Astrocyte (in vitro differentiated cells and primary cell): ENCODE results near the gene STK32B. TPM values are rescaled to one million over a fixed set of nuclear protein-coding genes. Genes with fewer than 3 reads are reported as not detected.

Experiments
- DNase-seq: peaks from one replicate; pipeline ENCODE4 v3.0.0-alpha.2; 2010; ENCODE audit warnings: low read depth
- FAIRE-seq: peaks from 2 replicates; lab custom pipeline; 2011; peaks lifted over from hg19 to GRCh38; lab: Jason Lieb, UNC
- H2AFZ ChIP-seq: 2 replicates; pipeline ENCODE4 v1.6.0; 2012; ENCODE audit warnings: low read depth, low read length, inconsistent platforms
- H3K27ac ChIP-seq: 2 replicates; pipeline ENCODE4 v1.5.1; 2011; ENCODE audit warnings: low read depth, low read length, inconsistent platforms
- H3K27me3 ChIP-seq: 2 replicates; pipeline ENCODE4 v1.6.0; 2011; ENCODE audit warnings: low read length, inconsistent platforms; ENCODE audit not compliant: insufficient read depth
- H3K36me3 ChIP-seq: 2 replicates; pipeline ENCODE4 v1.5.1; 2011; ENCODE audit warnings: low read length, inconsistent platforms; ENCODE audit not compliant: insufficient read depth
- H3K4me1 ChIP-seq: 2 replicates; pipeline ENCODE4 v1.5.1; 2011; ENCODE audit warnings: low read length, inconsistent platforms; ENCODE audit not compliant: insufficient read depth
- H3K4me2 ChIP-seq: 2 replicates; pipeline ENCODE4 v1.6.0; 2012; ENCODE audit warnings: low read length, inconsistent platforms
- H3K4me3 ChIP-seq: 2 replicates; pipeline ENCODE4 v1.5.1; 2011; ENCODE audit warnings: low read depth, mild to moderate bottlenecking, low read length, inconsistent platforms; ENCODE audit not compliant: insufficient read depth
- H3K79me2 ChIP-seq: 2 replicates; pipeline ENCODE4 v1.6.0; 2012; ENCODE audit warnings: mild to moderate bottlenecking, low read length, inconsistent platforms; ENCODE audit not compliant: insufficient read depth
- H3K9ac ChIP-seq: 2 replicates; pipeline ENCODE4 v1.6.0; 2012; ENCODE audit warnings: mild to moderate bottlenecking, low read length, inconsistent platforms
- H3K9me3 ChIP-seq: 2 replicates; pipeline ENCODE4 v1.5.1; 2012; ENCODE audit warnings: low read depth, mild to moderate bottlenecking, low read length, inconsistent platforms; ENCODE audit not compliant: insufficient read depth
- H4K20me1 ChIP-seq: 2 replicates; pipeline ENCODE4 v1.6.0; 2012; ENCODE audit warnings: low read length, inconsistent platforms; ENCODE audit not compliant: insufficient read depth
- H3K27ac Mint-ChIP-seq: one replicate; pipeline ENCODE4 v1.8.0; 2021; ENCODE audit warnings: mild to moderate bottlenecking, mixed read lengths; ENCODE audit not compliant: unreplicated experiment
- H3K27me3 Mint-ChIP-seq: one replicate; pipeline ENCODE4 v1.8.0; 2021; ENCODE audit warnings: low read depth, mixed read lengths; ENCODE audit not compliant: unreplicated experiment
- H3K36me3 Mint-ChIP-seq: one replicate; pipeline ENCODE4 v1.8.0; 2021; ENCODE audit warnings: low read depth, mixed read lengths; ENCODE audit not compliant: unreplicated experiment
- H3K4me1 Mint-ChIP-seq: one replicate; pipeline ENCODE4 v1.8.0; 2021; ENCODE audit warnings: low read depth, mixed read lengths; ENCODE audit not compliant: unreplicated experiment
- H3K4me3 Mint-ChIP-seq: one replicate; pipeline ENCODE4 v1.8.0; 2021; ENCODE audit warnings: mild to moderate bottlenecking, moderate library complexity, mixed read lengths; ENCODE audit not compliant: unreplicated experiment
- H3K9me3 Mint-ChIP-seq: one replicate; pipeline ENCODE4 v1.8.0; 2021; ENCODE audit warnings: mild to moderate bottlenecking, mixed read lengths; ENCODE audit not compliant: unreplicated experiment
- CTCF ChIP-seq: IDR thresholded peaks from 2 replicates; pipeline ENCODE4 v1.5.1; 2011; ENCODE audit warnings: low read depth, mild to moderate bottlenecking, inconsistent platforms, low read length, moderate library complexity; ENCODE audit not compliant: insufficient read depth
- EZH2 ChIP-seq: IDR thresholded peaks from 2 replicates; pipeline ENCODE4 v1.6.1; 2012; ENCODE audit warnings: mild to moderate bottlenecking, low read length, inconsistent platforms; ENCODE audit not compliant: insufficient read depth
- total RNA-seq: library from RNA; stranded (reverse); gene quantifications from 2 replicates; pipeline ENCODE4 v1.2.1, GENCODE V29; 2021

STK32B gene
- total RNA-seq, 1 donor from 2014 or later = 2.9 TPM

- Mint-ChIP-seq H3K36me3 (no peaks in the 10 kb centered on the region), H3K4me1 (peaks cover 15% of the 10 kb centered on the region), H3K27ac (peak overlapping the region; percentile 17), H3K4me3 (no peak overlapping the region), H3K27me3 (no peaks in the 10 kb centered on the region), H3K9me3 (no peaks in the 10 kb centered on the region)
- no peak for TF ChIP-seq EZH2
- TF ChIP-seq CTCF = no peak
- Histone ChIP-seq H3K4me1 (peaks cover 17% of the 10 kb centered on the region), H3K4me2 (peak overlapping the region; percentile 69), H3K27ac (peak overlapping the region; percentile 83), H3K79me2 (no peaks in the 10 kb centered on the region), H4K20me1 (peaks cover 3% of the 10 kb centered on the region), H3K27me3 (no peaks in the 10 kb centered on the region), H3K9ac (peak overlapping the region; percentile 72), H3K36me3 (no peaks in the 10 kb centered on the region), H3K9me3 (no peaks in the 10 kb centered on the region), H2AFZ (no peak overlapping the region), H3K4me3 (no peak overlapping the region)
- FAIRE-seq (no peak), DNase-seq (no peak)
Observed at GRCh38 chr4:5366009-5366386, 314.7 kb downstream of the STK32B start.

DNA sequence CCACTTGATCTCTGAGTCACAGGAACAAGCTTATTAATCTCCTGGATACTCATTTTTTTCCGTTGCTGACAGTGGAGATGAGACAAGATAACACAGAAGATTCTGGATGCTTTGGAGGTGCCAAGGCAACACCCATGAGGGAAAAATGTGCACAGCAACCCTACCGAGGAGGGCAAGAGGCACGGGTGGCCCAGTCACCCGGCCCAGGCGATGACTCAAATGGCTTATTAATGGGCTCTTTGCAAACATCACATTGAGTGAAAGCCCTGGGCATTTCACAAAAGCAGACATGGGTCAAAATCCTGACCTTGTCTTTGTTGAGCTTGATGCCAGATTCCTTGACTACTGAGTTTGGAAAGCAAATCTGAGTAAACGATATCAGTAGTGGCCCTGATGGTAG, 315.1 kb downstream of the STK32B start:
- Histone ChIP-seq H3K4me2 (peak overlapping the region; percentile 69), H3K79me2 (no peaks in the 10 kb centered on the region), H4K20me1 (peaks cover 3% of the 10 kb centered on the region), H3K9me3 (no peaks in the 10 kb centered on the region), H3K4me1 (peaks cover 21% of the 10 kb centered on the region), H3K36me3 (no peaks in the 10 kb centered on the region), H3K27me3 (no peaks in the 10 kb centered on the region), H2AFZ (no peak overlapping the region), H3K4me3 (no peak overlapping the region), H3K27ac (peak overlapping the region; percentile 83), H3K9ac (peak overlapping the region; percentile 72)
- no peaks in the 10 kb centered on the region for H3K36me3 Mint-ChIP-seq
- H3K4me1 Mint-ChIP-seq = peaks cover 15% of the 10 kb centered on the region
- DNase-seq = peak; percentile 12
- H3K9me3 Mint-ChIP-seq = no peaks in the 10 kb centered on the region
- H3K27me3 Mint-ChIP-seq = no peaks in the 10 kb centered on the region
- H3K4me3 Mint-ChIP-seq = no peak overlapping the region
- TF ChIP-seq EZH2 (no peak), CTCF (no peak)
- H3K27ac Mint-ChIP-seq = no peak overlapping the region
- FAIRE-seq = peak; percentile 69

- Mint-ChIP-seq H3K4me3 (no peak overlapping the region), H3K27me3 (no peaks in the 10 kb centered on the region), H3K4me1 (peaks cover 15% of the 10 kb centered on the region), H3K27ac (no peak overlapping the region), H3K9me3 (no peaks in the 10 kb centered on the region), H3K36me3 (no peaks in the 10 kb centered on the region)
- Histone ChIP-seq H3K27me3 (no peaks in the 10 kb centered on the region), H3K9ac (no peak overlapping the region), H3K9me3 (no peaks in the 10 kb centered on the region), H3K4me2 (no peak overlapping the region), H3K4me1 (peaks cover 28% of the 10 kb centered on the region), H4K20me1 (no peaks in the 10 kb centered on the region), H3K4me3 (no peak overlapping the region), H3K36me3 (no peaks in the 10 kb centered on the region), H3K79me2 (no peaks in the 10 kb centered on the region), H3K27ac (no peak overlapping the region), H2AFZ (no peak overlapping the region)
- FAIRE-seq (no peak), DNase-seq (no peak)
- TF ChIP-seq EZH2 (no peak), CTCF (no peak)
Observed at GRCh38 chr4:5368426-5368825, 317.1 kb downstream of the STK32B start.
